Vagina (tissue), 2 donors: ENCODE results near the gene PCNX1. TPM values are rescaled to one million over a fixed set of nuclear protein-coding genes. Genes with fewer than 3 reads are reported as not detected.
"Not testable (repeated sequence)": the region's sequence is repeated elsewhere in the genome, so short reads cannot be mapped to it uniquely, and the experiment has no call there.

Experiments used
- DNase-seq, 2 donors: peaks; one replicate each; pipeline ENCODE4 v3.0.0-alpha.2; 2017; ENCODE audit errors: extremely low spot score in 2 of 2
- H3K27ac ChIP-seq: fragments of 200-600 bp; sonication (generic); one replicate; pipeline ENCODE4 v1.5.1; 2019
- H3K27me3 ChIP-seq: fragments of 200-600 bp; sonication (generic); one replicate; pipeline ENCODE4 v1.5.1; 2019
- H3K36me3 ChIP-seq, 2 donors: fragments of 200-600 bp; sonication (generic); one replicate each; pipeline ENCODE4 v1.5.1; 2017 to 2019
- H3K4me1 ChIP-seq: fragments of 200-600 bp; sonication (generic); one replicate; pipeline ENCODE4 v1.5.1; 2019
- H3K4me3 ChIP-seq, 2 donors: fragments of 200-600 bp; sonication (generic); 1 replicate in 1 of 2; 2 replicates in 1 of 2; pipeline ENCODE4 v1.5.1; 2016 to 2019
- H3K9me3 ChIP-seq: fragments of 200-600 bp; sonication (generic); one replicate; pipeline ENCODE4 v1.5.1; 2019
- POLR2A ChIP-seq, 2 donors: fragments of 450-650 bp; IDR thresholded peaks; one replicate each; pipeline ENCODE4 v1.6.1; 2017; ENCODE audit warnings: antibody characterized with exemption in 2 of 2, mild to moderate bottlenecking in 2 of 2, moderate library complexity in 2 of 2
- POLR2AphosphoS5 ChIP-seq, 2 donors: sonication (generic); formaldehyde crosslinking; IDR thresholded peaks; one replicate each; pipeline ENCODE4 v1.9.0; 2017; ENCODE audit warnings: antibody characterized with exemption in 2 of 2, mild to moderate bottlenecking in 2 of 2, low read depth in 1 of 2; ENCODE audit not compliant: insufficient read depth in 1 of 2
- intact Hi-C: fragments of 100-400 bp; cut with DNase I; formaldehyde crosslinking; loops from one replicate; pipeline ENCODE4 v1.15.1; 2023
- total RNA-seq: library from RNA; depleted of rRNA; stranded (reverse); fragments of >200 nt; gene quantifications from one replicate; pipeline ENCODE4 v1.2.3, GENCODE V29; 2016
- TF ChIP-seq, protein P1 (sequence below), 3 experiments: fragments of 450-650 bp in 2 of 3; fragments of 200-600 bp in 1 of 3; sonication (generic) in 1 of 3; IDR thresholded peaks; one replicate each; pipeline ENCODE4 v1.5.1; 2017 to 2019; ENCODE audit warnings: antibody characterized with exemption in 3 of 3, mild to moderate bottlenecking in 2 of 3, moderate library complexity in 2 of 3

PCNX1 gene
- total RNA-seq, 1 donor from 2014 or later: 59.7 TPM

DNA sequence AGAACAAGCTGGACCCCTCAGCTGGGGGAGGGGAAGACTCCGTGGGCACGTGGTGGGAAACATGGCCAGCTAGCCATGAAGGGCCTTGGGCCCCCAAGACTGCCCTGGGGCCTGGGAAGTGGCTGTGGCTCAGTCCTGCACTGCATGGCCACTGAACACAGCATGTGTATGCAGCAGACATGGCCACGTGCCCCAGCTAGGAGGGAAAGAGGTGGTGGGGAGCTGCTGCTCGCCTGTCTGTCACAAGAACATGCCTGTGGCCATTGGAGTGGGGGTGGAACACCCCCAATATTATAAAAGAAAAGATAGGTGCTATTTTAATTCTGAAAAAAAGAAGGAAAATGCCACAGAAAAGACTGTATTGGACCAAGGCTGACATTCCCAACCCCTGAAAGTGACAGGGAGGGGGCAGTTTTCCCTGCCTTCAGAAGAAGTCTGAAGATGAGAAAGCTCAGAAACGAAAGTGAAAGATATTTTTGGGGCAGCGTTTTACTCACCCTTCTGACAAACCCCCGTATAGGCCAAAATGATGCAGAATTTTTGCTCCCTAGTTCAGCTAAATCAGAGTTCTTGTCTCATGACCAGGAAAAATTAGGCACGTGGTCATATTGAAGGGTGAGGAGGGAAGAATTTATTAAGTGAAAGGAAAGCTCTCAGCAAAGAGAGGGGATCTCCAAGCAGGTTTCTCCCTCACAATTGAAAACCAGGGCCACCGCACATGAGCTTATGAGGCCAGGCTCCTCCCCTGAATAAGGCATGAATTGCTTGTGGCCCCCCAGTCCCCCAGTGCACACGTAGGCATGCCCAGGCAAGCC, 35.2 kb upstream of the PCNX1 start:
- no peak for DNase-seq
- intact Hi-C loops: no loop called here
- Histone ChIP-seq H3K4me3 (no peak overlapping the region), H3K27me3 (no peaks in the 10 kb centered on the region), H3K27ac (no peak overlapping the region), H3K9me3 (no peaks in the 10 kb centered on the region), H3K36me3 (no peaks in the 10 kb centered on the region), H3K4me1 (no peaks in the 10 kb centered on the region)
- TF ChIP-seq, protein P1, sequence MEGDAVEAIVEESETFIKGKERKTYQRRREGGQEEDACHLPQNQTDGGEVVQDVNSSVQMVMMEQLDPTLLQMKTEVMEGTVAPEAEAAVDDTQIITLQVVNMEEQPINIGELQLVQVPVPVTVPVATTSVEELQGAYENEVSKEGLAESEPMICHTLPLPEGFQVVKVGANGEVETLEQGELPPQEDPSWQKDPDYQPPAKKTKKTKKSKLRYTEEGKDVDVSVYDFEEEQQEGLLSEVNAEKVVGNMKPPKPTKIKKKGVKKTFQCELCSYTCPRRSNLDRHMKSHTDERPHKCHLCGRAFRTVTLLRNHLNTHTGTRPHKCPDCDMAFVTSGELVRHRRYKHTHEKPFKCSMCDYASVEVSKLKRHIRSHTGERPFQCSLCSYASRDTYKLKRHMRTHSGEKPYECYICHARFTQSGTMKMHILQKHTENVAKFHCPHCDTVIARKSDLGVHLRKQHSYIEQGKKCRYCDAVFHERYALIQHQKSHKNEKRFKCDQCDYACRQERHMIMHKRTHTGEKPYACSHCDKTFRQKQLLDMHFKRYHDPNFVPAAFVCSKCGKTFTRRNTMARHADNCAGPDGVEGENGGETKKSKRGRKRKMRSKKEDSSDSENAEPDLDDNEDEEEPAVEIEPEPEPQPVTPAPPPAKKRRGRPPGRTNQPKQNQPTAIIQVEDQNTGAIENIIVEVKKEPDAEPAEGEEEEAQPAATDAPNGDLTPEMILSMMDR (IDR thresholded peaks at IDR 0.05): no peak
- TF ChIP-seq POLR2AphosphoS5 (IDR thresholded peaks at IDR 0.05; ENCODE audit: insufficient read depth in 1 of 2, low read depth in 1 of 2) (no peak), POLR2A (IDR thresholded peaks at IDR 0.05) (no peak)

DNA sequence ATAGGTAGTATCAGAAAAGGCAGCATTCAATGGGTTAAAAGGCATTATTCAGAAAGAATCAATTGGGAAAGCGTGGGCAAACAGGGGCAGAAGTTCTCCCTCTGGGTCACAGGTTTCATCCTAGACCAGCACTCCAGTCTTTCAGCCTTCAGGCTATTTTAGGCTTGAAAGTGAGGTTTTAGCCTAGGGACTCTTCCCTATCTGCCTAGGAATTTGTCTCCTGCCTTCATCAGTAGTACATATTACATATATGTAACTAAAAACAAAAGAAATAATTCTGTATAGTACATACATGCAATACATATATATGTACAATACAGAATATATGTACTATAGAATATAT, 34.6 kb upstream of the PCNX1 start:
- no peak for DNase-seq
- H3K4me1 ChIP-seq: no peaks in the 10 kb centered on the region
- no peaks in the 10 kb centered on the region for H3K36me3 ChIP-seq
- TF ChIP-seq, protein P1 (IDR thresholded peaks at IDR 0.05): no peak
- TF ChIP-seq POLR2AphosphoS5 (IDR thresholded peaks at IDR 0.05; ENCODE audit: insufficient read depth in 1 of 2, low read depth in 1 of 2): no peak
- H3K4me3 ChIP-seq: no peak overlapping the region
- no peaks in the 10 kb centered on the region for H3K9me3 ChIP-seq
- no peak overlapping the region for H3K27ac ChIP-seq
- no peaks in the 10 kb centered on the region for H3K27me3 ChIP-seq
- intact Hi-C loops: no loop called here

DNA sequence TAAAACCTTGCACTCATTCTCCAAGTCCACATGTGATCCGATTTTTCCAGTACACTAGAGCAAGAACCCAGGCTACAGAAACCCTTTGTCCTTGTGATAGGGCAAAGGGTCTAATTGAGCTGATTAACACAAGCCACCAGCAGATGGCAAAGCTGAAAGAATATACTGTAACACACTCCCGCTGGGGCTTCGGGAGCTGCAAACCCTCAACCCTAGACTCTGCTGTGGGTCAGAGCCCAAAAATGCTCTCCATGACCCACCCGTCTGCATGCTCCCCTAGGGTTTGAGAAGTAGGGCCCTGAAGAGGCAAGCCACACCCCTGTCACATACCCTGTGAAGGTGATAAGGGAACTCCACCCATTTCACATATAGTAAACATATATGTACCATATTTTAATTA, 33.6 kb upstream of the PCNX1 start:
- intact Hi-C loops: no loop called here
- no peaks in the 10 kb centered on the region for H3K36me3 ChIP-seq
- no peaks in the 10 kb centered on the region for H3K27me3 ChIP-seq
- TF ChIP-seq POLR2AphosphoS5 (IDR thresholded peaks at IDR 0.05; ENCODE audit: insufficient read depth in 1 of 2, low read depth in 1 of 2): no peak
- TF ChIP-seq, protein P1 (IDR thresholded peaks at IDR 0.05): no peak
- no peak for TF ChIP-seq POLR2A (IDR thresholded peaks at IDR 0.05)
- H3K9me3 ChIP-seq: no peaks in the 10 kb centered on the region
- DNase-seq: no peak
- no peak overlapping the region for H3K4me3 ChIP-seq
- no peak overlapping the region for H3K27ac ChIP-seq
- H3K4me1 ChIP-seq: no peaks in the 10 kb centered on the region

DNA sequence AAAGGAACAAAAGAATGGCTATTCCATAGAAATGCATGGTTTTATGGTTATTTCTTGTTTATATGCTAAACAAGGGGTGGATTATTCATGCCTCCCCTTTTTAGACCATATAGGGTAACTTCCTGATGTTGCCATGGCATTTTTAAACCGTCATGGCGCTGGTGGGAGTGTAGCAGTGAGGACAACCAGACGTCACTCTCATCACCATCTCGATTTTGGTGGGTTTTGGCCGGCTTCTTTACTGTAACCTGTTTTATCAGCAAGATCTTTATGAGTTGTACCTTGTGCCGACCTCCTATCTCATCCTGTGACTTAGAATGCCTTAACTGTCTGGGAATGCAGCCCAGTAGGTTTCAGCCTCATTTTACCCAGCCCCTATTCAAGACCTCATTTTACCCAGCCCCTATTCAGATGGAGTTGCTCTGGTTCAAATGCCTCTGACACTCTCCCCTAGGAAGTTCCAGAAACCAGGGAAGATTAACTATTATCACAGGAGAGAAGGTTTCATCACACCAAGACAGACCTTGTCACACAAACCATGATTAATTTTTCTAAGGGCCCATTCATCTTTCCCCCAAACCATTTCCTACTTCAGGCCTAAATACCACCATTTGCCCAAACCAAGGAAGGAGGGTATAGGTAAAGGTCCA, 31.3 kb upstream of the PCNX1 start:
- intact Hi-C loops, H3K27me3 ChIP-seq, H3K36me3 ChIP-seq, H3K4me3 ChIP-seq, H3K27ac ChIP-seq, H3K4me1 ChIP-seq, DNase-seq, H3K9me3 ChIP-seq: not testable (repeated sequence)

DNA sequence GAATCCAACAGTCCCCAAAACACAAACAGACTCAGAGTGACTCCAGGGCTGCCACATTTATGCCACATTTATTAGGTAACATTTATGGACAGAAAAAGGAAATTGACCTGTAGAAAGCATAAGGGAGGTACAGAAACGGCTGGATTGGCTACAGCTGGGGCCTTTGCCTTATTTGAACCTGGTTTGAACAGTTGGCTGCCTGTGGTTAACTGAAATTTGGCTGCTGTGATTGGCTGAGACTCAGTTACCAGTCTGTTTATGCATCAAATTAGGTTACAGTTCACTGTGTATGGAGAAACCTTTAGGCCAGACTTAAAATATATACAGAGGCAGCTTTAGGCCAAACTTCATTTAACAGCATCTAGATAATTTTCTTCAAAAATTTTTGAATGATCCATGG, 27.8 kb upstream of the PCNX1 start:
- no peaks in the 10 kb centered on the region for H3K4me1 ChIP-seq
- intact Hi-C loops: no loop called here
- no peaks in the 10 kb centered on the region for H3K9me3 ChIP-seq
- no peaks in the 10 kb centered on the region for H3K27me3 ChIP-seq
- DNase-seq: no peak
- no peak for TF ChIP-seq POLR2A (IDR thresholded peaks at IDR 0.05)
- TF ChIP-seq, protein P1 (IDR thresholded peaks at IDR 0.05): no peak
- TF ChIP-seq POLR2AphosphoS5 (IDR thresholded peaks at IDR 0.05; ENCODE audit: insufficient read depth in 1 of 2, low read depth in 1 of 2): no peak
- no peaks in the 10 kb centered on the region for H3K36me3 ChIP-seq
- H3K4me3 ChIP-seq: no peak overlapping the region
- H3K27ac ChIP-seq: no peak overlapping the region

DNA sequence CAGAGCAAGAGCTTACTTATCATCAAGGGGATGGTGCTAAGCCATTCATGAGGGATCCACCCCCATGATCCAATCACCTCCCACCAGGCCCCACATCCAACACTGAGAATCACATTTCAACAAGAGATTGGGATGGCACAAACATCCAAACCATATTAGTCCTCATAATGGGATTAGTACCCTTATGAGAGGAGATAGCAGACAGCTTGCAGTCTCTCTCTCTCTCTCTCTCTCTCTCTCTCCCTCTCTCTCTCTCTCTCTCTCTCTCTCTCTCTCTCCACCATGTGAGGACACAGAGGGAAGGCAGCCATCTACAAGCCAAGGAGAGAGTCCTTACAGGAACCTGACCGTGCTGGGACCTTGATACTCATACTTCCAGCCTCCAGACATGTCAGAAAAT, 26.4 kb upstream of the PCNX1 start:
- H3K36me3 ChIP-seq, intact Hi-C loops, H3K27ac ChIP-seq, DNase-seq, H3K9me3 ChIP-seq, H3K4me1 ChIP-seq, H3K27me3 ChIP-seq, H3K4me3 ChIP-seq: not testable (repeated sequence)
